ENCODE measurements around the gene TMEM132E. TPM values are rescaled to one million over a fixed set of nuclear protein-coding genes. Genes with fewer than 3 reads are reported as not detected.

The TMEM132E gene
- polyA plus RNA-seq, 10 donors, result 0.10 to 0.69 (median 0.42) TPM

DNA sequence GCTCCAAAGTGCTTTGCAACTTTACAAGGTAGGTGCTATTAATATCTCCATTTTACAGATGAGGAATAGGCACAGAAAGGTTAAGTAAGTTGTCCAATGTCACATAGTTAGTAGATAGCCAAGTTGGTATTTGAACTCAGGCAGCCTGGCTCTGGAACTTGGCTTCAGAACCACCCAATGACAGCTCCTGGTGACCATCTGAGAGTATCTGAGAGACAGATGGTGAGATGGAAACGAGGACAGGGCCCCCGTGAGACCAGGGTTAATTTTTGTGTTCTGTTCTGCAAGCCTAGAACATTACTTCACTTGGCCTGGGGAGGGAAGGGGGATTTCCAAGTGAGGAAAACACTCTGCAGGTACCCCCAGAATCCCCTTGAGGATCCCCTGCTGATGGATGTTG is 9.8 kb upstream of the TMEM132E start:
- DNase-seq, result no peak

DNA sequence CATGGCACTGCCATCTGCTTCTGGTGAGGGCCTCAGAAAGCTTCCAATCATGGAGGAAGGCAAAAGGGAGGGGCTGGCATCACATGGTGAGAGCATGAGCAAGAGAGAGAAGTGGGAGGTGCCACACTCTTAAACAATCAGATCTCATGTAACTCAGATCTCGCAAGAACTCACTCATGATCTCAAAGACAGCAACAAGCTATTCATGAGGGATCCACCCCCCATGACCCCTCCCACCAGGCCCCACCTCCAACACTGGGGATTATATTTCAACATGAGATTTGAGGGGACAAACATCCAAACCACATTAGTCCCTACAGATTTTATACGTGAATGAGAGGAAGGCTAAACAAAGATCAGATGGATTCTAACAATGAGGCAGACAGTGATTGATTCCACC is 8.9 kb upstream of the TMEM132E start:
- no peak for DNase-seq

DNA sequence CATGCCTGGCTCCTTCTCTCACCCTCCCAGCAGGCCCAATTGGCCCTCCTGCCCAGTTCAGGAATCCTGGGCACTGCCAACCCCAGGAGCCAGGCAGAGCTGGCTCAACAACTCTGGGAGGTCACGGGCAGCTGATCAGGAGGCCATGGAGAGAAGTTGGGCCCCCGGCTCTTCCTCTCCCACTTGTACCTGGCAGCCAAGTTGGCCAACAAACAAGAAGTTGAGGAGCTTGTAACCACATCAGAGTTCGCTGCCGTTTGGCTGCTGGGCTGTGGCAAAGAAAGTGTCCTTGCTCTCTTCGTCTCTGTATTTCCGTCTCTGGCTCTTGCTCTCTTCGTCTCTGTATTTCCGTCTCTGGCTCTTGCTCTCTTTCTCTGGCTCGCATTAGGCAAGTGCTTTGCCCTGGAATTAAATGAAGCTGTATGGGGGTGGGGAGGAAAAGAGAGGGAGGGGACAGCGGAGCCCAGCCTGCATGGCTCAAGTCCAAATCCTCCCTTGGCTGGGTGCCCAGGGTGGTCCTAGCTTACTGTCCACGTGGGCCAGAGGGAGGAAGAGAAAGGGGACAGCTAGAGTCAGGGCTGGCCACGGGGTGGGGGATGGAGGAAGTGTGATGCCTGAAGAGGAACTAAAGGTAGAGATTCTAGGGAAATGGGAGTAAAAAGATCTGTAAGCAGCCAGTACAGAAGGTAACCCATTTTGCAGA is 7.8 kb upstream of the TMEM132E start:
- DNase-seq, result no peak

- no peak for DNase-seq
Measured at GRCh38 chr17:34572483-34572882, 6.9 kb upstream of the TMEM132E start.

DNA sequence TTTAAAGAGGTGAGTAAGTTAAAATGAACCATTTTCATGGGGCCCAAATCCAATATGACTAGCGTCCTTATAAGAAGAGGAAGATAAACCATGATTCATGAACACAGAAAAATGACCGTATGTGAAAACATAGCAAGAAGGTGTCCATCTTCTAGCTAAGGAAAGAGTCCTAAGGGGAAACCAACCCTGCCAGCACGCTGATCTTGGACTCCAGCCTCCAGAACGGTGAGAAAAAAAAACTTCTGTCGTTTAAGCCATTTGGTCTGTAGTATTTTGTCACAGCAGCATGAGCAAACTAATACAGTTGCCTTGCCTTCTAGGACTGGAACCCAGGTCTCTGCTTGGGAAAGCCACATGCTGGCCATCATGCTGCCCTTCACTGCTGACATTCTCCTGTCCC is 4.2 kb upstream of the TMEM132E start:
- DNase-seq, result no peak

GRCh38 chr17:34578016-34578415 is 1.4 kb upstream of the TMEM132E start:
- DNase-seq, result no peak

DNA sequence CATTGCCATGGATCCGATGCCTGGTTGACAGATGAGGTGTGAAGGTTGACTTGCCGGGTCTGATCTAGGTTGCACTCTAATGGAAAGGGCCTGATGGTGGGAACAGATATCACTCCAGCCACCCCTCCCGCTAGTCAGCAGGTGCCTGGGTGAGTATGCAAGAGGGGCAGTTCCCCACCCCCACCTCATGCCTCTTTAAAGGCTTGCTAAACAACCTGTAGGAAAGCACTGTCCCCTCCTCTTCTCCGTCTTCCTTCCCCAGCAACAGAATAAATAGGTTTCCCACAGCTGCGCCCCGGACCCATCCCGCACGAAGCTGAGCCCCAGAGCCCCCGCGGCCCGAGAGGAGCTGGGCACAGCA is 746 bp upstream of the TMEM132E start:
- no peak for DNase-seq

GRCh38 chr17:34579979-34580684 is 750 bp downstream of the TMEM132E start:
- DNase-seq, result peak in 1 of 3 donors; percentile 59

DNA sequence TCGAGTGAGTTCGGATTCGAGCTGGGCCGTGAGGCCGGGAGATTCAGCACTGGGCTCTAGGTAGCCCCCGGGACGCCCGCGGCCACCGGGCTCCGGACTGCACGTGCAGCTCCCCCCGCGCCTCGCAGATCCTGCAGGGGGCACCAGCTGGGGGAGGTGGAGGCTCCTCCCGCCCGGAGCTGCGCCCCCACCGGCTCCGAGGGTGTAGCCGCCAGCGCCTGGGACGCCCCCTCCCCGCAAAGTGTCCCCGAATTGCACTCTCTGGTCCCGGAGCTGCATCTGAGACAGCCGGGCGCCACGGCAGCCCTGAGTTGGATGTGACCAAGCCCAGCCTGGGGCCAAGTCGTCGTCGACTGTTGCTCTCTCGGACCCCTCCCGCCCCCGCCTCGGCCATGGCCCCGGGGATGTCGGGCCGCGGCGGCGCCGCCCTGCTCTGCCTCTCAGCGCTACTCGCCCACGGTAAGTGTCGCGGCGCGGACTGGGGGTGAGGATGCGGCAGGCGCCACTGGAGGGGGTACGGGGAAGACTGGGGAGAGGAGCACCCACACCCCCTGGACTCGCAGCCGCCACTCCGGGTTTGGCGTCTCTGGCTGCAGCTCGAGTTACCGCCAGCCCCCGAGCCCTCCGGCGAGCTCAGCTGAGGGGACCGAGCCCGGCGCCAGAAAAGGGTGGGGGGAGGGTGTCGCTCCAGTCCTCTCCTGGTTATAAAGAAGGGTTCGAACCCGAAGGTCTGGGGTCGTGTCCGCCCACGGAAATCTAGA is 1.5 kb downstream of the TMEM132E start:
- DNase-seq, result peak in 1 of 3 donors; percentile 38

DNA sequence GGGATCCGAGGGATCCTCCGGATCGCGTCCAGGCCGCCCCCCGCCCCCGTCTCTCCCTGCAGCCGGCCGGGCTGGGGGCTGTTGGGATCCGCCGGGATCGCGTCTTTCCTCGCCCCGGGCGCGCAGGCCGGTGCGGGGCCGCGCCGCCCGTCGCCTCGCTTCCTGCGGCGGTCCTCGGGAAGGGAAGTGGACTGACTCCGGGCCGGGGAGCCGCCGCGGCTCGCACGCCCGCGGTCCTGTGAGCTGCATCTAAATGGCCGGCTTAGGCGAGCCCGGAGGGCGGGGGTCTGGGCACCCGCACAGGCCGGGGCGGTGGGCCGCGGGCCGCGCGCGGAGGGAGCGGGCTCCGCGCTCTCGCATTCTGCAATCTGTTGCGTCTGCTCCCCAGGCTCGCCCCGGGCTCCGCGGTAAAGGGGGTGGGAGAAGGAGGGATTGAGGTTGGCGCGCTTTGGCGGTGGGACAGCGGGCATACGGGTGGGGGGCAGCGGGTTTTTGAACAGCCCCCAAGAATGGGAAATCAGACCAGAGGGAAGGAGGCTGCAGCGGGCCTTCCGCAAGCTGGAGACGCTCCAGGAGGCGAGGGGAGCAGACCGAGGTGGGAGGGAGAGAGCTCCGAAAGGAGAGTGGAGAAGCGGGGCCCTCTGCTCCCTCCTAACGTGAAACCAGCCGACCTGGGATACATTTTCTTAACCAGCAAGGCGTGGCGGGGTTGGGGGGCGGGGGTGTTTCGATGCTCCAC is 2.2 kb downstream of the TMEM132E start:
- peak in 1 of 3 donors; percentile 45 for DNase-seq

GRCh38 chr17:34582185-34582900 is 3.0 kb downstream of the TMEM132E start:
- no peak for DNase-seq

GRCh38 chr17:34582901-34583245 is 3.5 kb downstream of the TMEM132E start:
- no peak for DNase-seq

DNA sequence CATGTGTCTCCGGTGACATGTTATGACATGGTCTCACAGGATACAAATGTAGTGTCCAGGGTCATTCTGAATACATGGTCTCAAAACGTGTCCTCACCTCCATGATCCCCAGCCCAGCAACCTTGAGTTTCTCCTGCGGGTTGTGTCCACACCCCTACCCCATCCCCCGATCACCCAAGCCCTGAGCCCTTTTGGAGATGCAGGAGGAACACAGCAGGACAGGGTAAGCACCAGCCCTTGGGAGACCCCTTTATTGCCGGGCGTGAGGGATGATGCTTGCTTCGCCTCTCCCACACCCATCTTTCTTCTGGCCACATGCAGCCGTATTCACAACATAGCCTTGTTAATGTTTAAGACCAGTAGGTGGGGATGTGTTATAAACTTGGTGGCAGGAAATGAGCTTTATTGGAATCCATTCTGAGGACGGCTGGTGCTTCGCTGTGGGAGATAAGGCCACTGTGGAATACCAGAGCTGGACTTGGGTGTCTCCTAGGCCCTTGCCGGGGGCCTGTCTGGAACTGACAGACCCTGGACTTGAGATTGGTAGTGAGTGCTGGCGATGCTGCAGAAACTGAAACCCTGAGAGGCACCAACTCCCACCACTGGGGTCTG is 5.5 kb downstream of the TMEM132E start:
- DNase-seq, result peak in 1 of 3 donors; percentile 42

- DNase-seq, result no peak
Measured at GRCh38 chr17:34586346-34586846, 7.0 kb downstream of the TMEM132E start.

DNA sequence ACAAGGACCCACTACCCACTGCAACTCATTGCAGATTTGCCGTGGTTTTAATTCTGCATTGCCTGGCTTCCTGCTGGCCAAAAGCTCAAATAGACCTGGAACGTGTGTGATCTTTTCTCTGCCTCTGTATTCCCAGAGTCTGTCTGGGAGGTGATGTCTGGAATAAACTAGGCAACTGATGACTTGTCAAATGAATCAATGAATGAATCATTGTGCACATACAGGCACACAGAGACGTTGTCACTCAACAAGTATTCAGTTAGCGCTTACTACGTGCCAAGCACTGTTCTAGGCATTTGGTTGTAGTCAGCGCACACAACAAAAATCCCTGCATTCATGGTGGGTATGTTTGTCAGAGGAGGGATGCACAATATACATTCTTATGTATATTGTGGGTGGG is 8.9 kb downstream of the TMEM132E start:
- DNase-seq, result no peak

- no peak for DNase-seq
Measured at GRCh38 chr17:34589120-34589965, 10.0 kb downstream of the TMEM132E start.

- peak in 1 of 3 donors; percentile 22 for DNase-seq
Measured at GRCh38 chr17:34592002-34592401, 12.6 kb downstream of the TMEM132E start.

DNA sequence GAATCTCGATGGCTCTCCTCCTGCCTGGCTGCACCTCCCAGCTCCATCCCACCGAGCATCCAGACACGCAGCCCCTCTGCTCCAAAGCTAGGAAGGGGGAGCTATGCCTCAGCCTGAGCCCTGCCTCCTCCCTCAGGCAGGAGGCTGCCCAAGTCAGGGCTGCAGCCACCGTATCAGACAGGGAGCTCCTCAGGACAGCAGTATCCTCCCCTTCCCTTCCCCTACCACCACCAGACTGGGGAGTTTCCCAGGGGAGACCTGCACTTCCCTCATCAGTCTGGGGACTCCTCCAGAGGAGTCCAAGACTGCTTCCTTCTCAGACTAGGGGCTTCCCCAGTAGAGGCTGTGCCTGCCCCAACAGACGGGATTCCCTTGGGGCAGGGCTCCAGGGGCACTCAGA is 17.5 kb downstream of the TMEM132E start:
- no peak for DNase-seq

- DNase-seq, result no peak
Measured at GRCh38 chr17:34598161-34598776, 18.9 kb downstream of the TMEM132E start.

Measured in muscle of back (tissue), 11 donors.